SJSA1 (cell line): Measurements from ENCODE around the gene PIGR. TPM values are rescaled to one million over a fixed set of nuclear protein-coding genes. Genes with fewer than 3 reads are reported as not detected.
A peak's percentile ranks its signal among the peaks of the same experiment; 100 is the strongest.

Experiments
- DNase-seq, 2 experiments: peaks; one replicate each; pipeline ENCODE4 v3.0.0-alpha.2; 2015 to 2020; ENCODE audit warnings: low spot score in 2 of 2, low read depth in 1 of 2
- H3K27ac ChIP-seq: fragments of 250-450 bp; sonication (Bioruptor Pico); 2 replicates; pipeline ENCODE4 v1.5.1; 2020; ENCODE audit warnings: mild to moderate bottlenecking, moderate library complexity
- H3K27me3 ChIP-seq: fragments of 250-450 bp; sonication (Bioruptor Pico); replicated peaks from 2 replicates; pipeline ENCODE4 v1.5.1; 2020; ENCODE audit warnings: mild to moderate bottlenecking, moderate library complexity
- H3K36me3 ChIP-seq: fragments of 250-450 bp; sonication (Bioruptor Pico); 2 replicates; pipeline ENCODE4 v1.5.1; 2020; ENCODE audit warnings: mild to moderate bottlenecking
- H3K4me1 ChIP-seq: fragments of 250-450 bp; sonication (Bioruptor Pico); replicated peaks from 2 replicates; pipeline ENCODE4 v1.6.1; 2021; ENCODE audit warnings: mild to moderate bottlenecking
- H3K4me3 ChIP-seq: fragments of 250-450 bp; sonication (Bioruptor Pico); 2 replicates; pipeline ENCODE4 v1.5.1; 2020; ENCODE audit warnings: mild to moderate bottlenecking
- H3K9me3 ChIP-seq: fragments of 250-450 bp; sonication (Bioruptor Pico); replicated peaks from 2 replicates; pipeline ENCODE4 v1.5.1; 2020; ENCODE audit warnings: mild to moderate bottlenecking
- total RNA-seq: library from RNA; depleted of rRNA; stranded (reverse); fragments of >200 nt; shearing (Covaris generic); gene quantifications from 2 replicates; pipeline ENCODE4 v1.2.3, GENCODE V29; 2014

Gene PIGR
- total RNA-seq, 1 experiment from 2014 or later: not detected

GRCh38 chr1:206905295-206906164, 40.7 kb downstream of the PIGR start:
- Histone ChIP-seq H3K27ac (peak overlapping the region; percentile 93), H3K27me3 (no peaks in the 10 kb centered on the region), H3K4me3 (no peak overlapping the region), H3K36me3 (peaks cover 18% of the 10 kb centered on the region), H3K9me3 (peaks cover 5% of the 10 kb centered on the region; the same call in 1 of the 2 replicates), H3K4me1 (peaks cover 35% of the 10 kb centered on the region)
- DNase-seq: peak; percentile 94 to 95

GRCh38 chr1:206904423-206905142, 41.7 kb downstream of the PIGR start:
- no peak overlapping the region for H3K4me3 ChIP-seq
- no peak for DNase-seq
- peaks cover 33% of the 10 kb centered on the region for H3K4me1 ChIP-seq
- no peaks in the 10 kb centered on the region for H3K27me3 ChIP-seq
- peaks cover 18% of the 10 kb centered on the region for H3K36me3 ChIP-seq
- peaks cover 5% of the 10 kb centered on the region; the same call in 1 of the 2 replicates for H3K9me3 ChIP-seq
- H3K27ac ChIP-seq: peak overlapping the region; percentile 93

GRCh38 chr1:206903687-206904086, 42.6 kb downstream of the PIGR start:
- Histone ChIP-seq H3K27ac (no peak overlapping the region), H3K36me3 (peaks cover 18% of the 10 kb centered on the region), H3K27me3 (no peaks in the 10 kb centered on the region), H3K9me3 (peaks cover 5% of the 10 kb centered on the region; the same call in 1 of the 2 replicates), H3K4me3 (no peak overlapping the region), H3K4me1 (peaks cover 36% of the 10 kb centered on the region)
- no peak for DNase-seq

- no peaks in the 10 kb centered on the region for H3K27me3 ChIP-seq
- no peak for DNase-seq
- H3K4me3 ChIP-seq: no peak overlapping the region
- peaks cover 46% of the 10 kb centered on the region for H3K4me1 ChIP-seq
- peaks cover 18% of the 10 kb centered on the region for H3K36me3 ChIP-seq
- H3K9me3 ChIP-seq: peaks cover 5% of the 10 kb centered on the region; the same call in 1 of the 2 replicates
- no peak overlapping the region for H3K27ac ChIP-seq
These were observed 43.6 kb downstream of the PIGR start for GRCh38 chr1:206902702-206903101.

- Histone ChIP-seq H3K36me3 (peaks cover 18% of the 10 kb centered on the region), H3K27me3 (no peaks in the 10 kb centered on the region), H3K4me1 (peaks cover 54% of the 10 kb centered on the region), H3K9me3 (peaks cover 5% of the 10 kb centered on the region; the same call in 1 of the 2 replicates), H3K4me3 (no peak overlapping the region), H3K27ac (no peak overlapping the region)
- no peak for DNase-seq
These were observed 44.3 kb downstream of the PIGR start for GRCh38 chr1:206901944-206902343.

GRCh38 chr1:206900149-206900548, 46.1 kb downstream of the PIGR start:
- H3K27me3 ChIP-seq: no peaks in the 10 kb centered on the region
- no peak overlapping the region for H3K4me3 ChIP-seq
- peaks cover 5% of the 10 kb centered on the region; the same call in 1 of the 2 replicates for H3K9me3 ChIP-seq
- H3K36me3 ChIP-seq: peaks cover 18% of the 10 kb centered on the region
- DNase-seq: no peak
- peaks cover 56% of the 10 kb centered on the region for H3K4me1 ChIP-seq
- no peak overlapping the region for H3K27ac ChIP-seq

- H3K27ac ChIP-seq: no peak overlapping the region
- H3K27me3 ChIP-seq: no peaks in the 10 kb centered on the region
- H3K4me1 ChIP-seq: peaks cover 56% of the 10 kb centered on the region
These were observed 46.5 kb downstream of the PIGR start for GRCh38 chr1:206899717-206900116.

GRCh38 chr1:206898915-206899431, 47.3 kb downstream of the PIGR start:
- H3K27me3 ChIP-seq: no peaks in the 10 kb centered on the region
- peaks cover 54% of the 10 kb centered on the region for H3K4me1 ChIP-seq
- peaks cover 7% of the 10 kb centered on the region for H3K36me3 ChIP-seq

More at GRCh38 chr1:206899717-206900116, 46.5 kb downstream of the PIGR start:
- H3K36me3 ChIP-seq: peaks cover 14% of the 10 kb centered on the region
- DNase-seq: no peak
- H3K9me3 ChIP-seq: peaks cover 2% of the 10 kb centered on the region; the same call in 1 of the 2 replicates
- no peak overlapping the region for H3K4me3 ChIP-seq

GRCh38 chr1:206898089-206898914, 48.0 kb downstream of the PIGR start:
- Histone ChIP-seq H3K4me3 (no peak overlapping the region), H3K27me3 (no peaks in the 10 kb centered on the region), H3K36me3 (peaks cover 3% of the 10 kb centered on the region; the same call in 1 of the 2 replicates), H3K27ac (peak overlapping the region; percentile 85), H3K9me3 (no peaks in the 10 kb centered on the region), H3K4me1 (peaks cover 56% of the 10 kb centered on the region)
- DNase-seq: peak in 1 of 2 experiments; percentile 73

More at GRCh38 chr1:206898915-206899431, 47.3 kb downstream of the PIGR start:
- peak overlapping the region; percentile 85 for H3K27ac ChIP-seq
- DNase-seq: no peak
- no peaks in the 10 kb centered on the region for H3K9me3 ChIP-seq
- no peak overlapping the region for H3K4me3 ChIP-seq

GRCh38 chr1:206897175-206897574, 49.1 kb downstream of the PIGR start, which contains the start of gene IL24:
Gene IL24, plus strand, starts transcription at chr1:206897443. Its CDS starts 390 bp downstream, at chr1:206897833.
- peak within 1 kb of the TSS; percentile 85 for H3K27ac ChIP-seq
- H3K9me3 ChIP-seq: no peaks in the 10 kb centered on the region
- H3K4me3 ChIP-seq: no peak within 1 kb of the TSS
- peaks cover 67% of the 10 kb centered on the region for H3K4me1 ChIP-seq
- H3K36me3 ChIP-seq: no peaks in the 10 kb centered on the region
- DNase-seq: no peak
- H3K27me3 ChIP-seq: no peaks in the 10 kb centered on the region

GRCh38 chr1:206896261-206896660, 50.0 kb downstream of the PIGR start:
- Histone ChIP-seq H3K27ac (peak overlapping the region; percentile 74), H3K4me3 (no peak overlapping the region), H3K4me1 (peaks cover 76% of the 10 kb centered on the region), H3K27me3 (no peaks in the 10 kb centered on the region), H3K9me3 (no peaks in the 10 kb centered on the region), H3K36me3 (no peaks in the 10 kb centered on the region)
- DNase-seq: no peak

- H3K4me3 ChIP-seq: no peak overlapping the region
- H3K4me1 ChIP-seq: peaks cover 80% of the 10 kb centered on the region
- peak; percentile 75 to 89 for DNase-seq
- no peaks in the 10 kb centered on the region for H3K36me3 ChIP-seq
- no peaks in the 10 kb centered on the region for H3K9me3 ChIP-seq
- peak overlapping the region; percentile 74 for H3K27ac ChIP-seq
- H3K27me3 ChIP-seq: no peaks in the 10 kb centered on the region
These were observed 50.4 kb downstream of the PIGR start for GRCh38 chr1:206895837-206896242.

- H3K36me3 ChIP-seq: no peaks in the 10 kb centered on the region
- H3K4me3 ChIP-seq: no peak overlapping the region
- H3K27ac ChIP-seq: peak overlapping the region; percentile 74
- H3K27me3 ChIP-seq: no peaks in the 10 kb centered on the region
- H3K9me3 ChIP-seq: no peaks in the 10 kb centered on the region
- no peak for DNase-seq
- peaks cover 86% of the 10 kb centered on the region for H3K4me1 ChIP-seq
These were observed 50.9 kb downstream of the PIGR start for GRCh38 chr1:206895325-206895724.
